ENCODE results near the gene SLC19A3.

The SLC19A3 gene

DNA sequence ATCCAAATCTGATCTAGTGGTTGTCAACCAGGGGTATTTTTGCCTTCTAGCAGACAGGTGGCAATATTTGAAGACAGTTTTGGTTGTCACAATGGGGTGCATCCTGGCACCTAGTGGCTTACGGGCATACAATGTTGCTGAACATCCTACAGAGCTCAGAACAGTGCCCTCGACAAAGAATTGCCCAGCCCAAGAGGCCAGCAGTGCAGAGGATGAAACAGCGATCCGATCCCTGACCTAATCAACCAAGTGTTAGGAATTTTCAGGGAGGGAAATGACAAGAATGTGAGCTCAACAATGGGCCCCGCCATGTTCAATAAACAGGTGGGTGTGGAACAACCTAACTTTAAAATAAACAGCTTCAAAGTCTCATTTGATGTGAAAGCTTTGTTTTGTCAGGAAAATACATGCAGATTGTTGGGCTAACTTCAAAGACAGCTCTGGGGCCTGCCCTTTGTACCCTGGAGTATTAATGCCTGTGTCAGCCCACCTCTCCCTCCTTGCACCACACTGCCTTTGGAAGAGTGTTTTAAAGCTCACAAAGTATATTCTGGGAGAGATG is 73.8 kb downstream of the SLC19A3 start:
- Histone ChIP-seq H3K4me3 (no peak overlapping the region), H3K27ac (no peak overlapping the region)

DNA sequence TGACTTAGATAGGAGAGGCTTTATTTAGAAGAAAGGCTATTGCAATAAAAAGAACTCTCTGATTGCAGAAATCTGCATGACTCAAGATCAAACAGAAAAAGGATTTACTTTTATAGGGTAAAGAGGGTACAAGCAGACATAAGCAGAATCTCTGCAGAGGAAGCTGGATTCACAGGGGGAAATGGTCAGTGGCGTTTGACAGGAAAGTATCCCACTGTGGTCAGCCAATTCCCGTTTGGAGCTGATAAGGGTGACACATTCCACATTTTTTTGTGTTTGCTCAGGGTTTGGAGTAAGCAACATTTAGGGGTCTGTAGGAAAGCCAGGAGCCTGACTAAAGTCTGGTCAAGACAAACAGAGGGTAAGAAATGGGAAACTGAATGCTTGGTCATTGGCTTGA is 75.2 kb downstream of the SLC19A3 start:
- no peak overlapping the region for H3K4me3 ChIP-seq
- H3K27ac ChIP-seq, result no peak overlapping the region

DNA sequence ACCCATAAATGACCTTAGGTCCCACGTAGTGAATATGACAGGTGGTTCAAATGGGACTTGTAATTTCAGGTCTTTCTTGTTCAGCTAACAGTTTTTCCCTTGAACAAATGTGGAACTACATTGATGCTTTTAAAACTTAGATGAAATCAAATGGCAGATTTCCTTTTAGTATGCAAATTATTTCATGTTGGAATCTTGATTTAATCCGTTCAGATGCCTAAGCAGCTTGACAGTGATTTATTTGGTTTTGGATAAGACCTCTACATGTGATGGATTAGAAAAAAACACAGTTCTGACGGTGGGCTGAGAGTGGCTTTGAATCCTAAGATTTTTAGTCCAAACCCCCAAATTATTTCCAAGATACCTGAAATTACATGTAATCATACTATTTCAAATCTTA is 83.6 kb downstream of the SLC19A3 start:
- H3K4me3 ChIP-seq, result no peak overlapping the region
- no peak overlapping the region for H3K27ac ChIP-seq
